Stimulated activated naive CD8-positive, alpha-beta T cell treated with anti-CD3 and anti-CD28 coated beads, Interleukin-15, amount 100 ng/mL, for 72 hours (primary cell): Measurements from ENCODE around the gene PRPH.
"Not testable (repeated sequence)": the region's sequence is repeated elsewhere in the genome, so short reads cannot be mapped to it uniquely, and the experiment has no call there.

Experiments
- ATAC-seq: fragments of 150-1000 bp; cut with Tn5 transposase; 2 replicates; pipeline ENCODE4 v1.10.0; 2021; ENCODE audit warnings: mild to moderate bottlenecking, moderate library complexity
- DNase-seq, 2 donors: peaks; one replicate each; pipeline ENCODE4 v3.0.0; 2021 to 2022
- H3K27ac Mint-ChIP-seq, 2 donors: one replicate each; pipeline ENCODE4 v1.8.0; 2022; ENCODE audit warnings: mild to moderate bottlenecking in 2 of 2, mixed read lengths in 2 of 2, moderate library complexity in 2 of 2
- H3K27me3 Mint-ChIP-seq: one replicate; pipeline ENCODE4 v1.8.0; 2022; ENCODE audit warnings: mixed read lengths
- H3K4me1 Mint-ChIP-seq: one replicate; pipeline ENCODE4 v1.8.0; 2022; ENCODE audit warnings: mild to moderate bottlenecking, mixed read lengths
- H3K4me3 Mint-ChIP-seq, 2 donors: one replicate each; pipeline ENCODE4 v1.8.0; 2022; ENCODE audit warnings: mild to moderate bottlenecking in 2 of 2, mixed read lengths in 2 of 2, moderate library complexity in 1 of 2
- H3K9me3 Mint-ChIP-seq, 2 donors: one replicate each; pipeline ENCODE4 v1.8.0; 2022; ENCODE audit warnings: mixed read lengths in 2 of 2

PRPH gene

DNA sequence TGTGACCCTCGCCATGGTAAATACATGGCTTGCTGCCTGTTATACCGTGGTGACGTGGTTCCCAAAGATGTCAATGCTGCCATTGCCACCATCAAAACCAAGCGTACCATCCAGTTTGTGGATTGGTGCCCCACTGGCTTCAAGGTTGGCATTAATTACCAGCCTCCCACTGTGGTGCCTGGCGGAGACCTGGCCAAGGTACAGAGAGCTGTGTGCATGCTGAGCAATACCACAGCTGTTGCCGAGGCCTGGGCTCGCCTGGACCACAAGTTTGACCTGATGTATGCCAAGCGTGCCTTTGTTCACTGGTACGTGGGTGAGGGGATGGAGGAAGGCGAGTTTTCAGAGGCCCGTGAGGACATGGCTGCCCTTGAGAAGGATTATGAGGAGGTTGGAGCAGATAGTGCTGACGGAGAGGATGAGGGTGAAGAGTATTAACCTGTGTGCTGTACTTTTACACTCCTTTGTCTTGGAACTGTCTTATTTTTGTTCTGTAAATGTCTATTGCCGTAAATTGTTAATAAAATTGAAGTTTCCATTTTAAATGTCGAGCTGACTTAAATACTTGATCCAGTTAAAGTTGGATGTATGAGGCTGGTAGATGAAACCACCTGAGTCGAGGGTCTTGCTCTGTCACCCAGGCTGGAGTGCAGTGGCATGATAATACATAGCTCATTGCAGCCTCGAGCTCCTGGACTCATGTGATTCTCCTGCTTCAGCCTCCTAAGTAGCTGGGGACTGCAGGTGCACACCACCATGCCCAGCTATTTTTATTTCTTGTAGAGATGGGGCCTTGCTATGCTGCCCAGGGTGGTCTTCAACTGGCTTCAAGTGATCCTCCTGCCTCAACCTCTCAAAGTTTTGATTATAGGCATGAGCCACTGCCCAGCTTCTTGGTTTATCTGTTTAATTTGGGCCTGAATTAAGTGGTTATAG lies 21.9 kb upstream of the PRPH start:
- Mint-ChIP-seq H3K27me3 (no peaks in the 10 kb centered on the region), H3K27ac (no peak overlapping the region), H3K4me3 (no peak overlapping the region), H3K4me1 (peaks cover 15% of the 10 kb centered on the region), H3K9me3 (no peaks in the 10 kb centered on the region)
- DNase-seq (no peak), ATAC-seq (no peak)

DNA sequence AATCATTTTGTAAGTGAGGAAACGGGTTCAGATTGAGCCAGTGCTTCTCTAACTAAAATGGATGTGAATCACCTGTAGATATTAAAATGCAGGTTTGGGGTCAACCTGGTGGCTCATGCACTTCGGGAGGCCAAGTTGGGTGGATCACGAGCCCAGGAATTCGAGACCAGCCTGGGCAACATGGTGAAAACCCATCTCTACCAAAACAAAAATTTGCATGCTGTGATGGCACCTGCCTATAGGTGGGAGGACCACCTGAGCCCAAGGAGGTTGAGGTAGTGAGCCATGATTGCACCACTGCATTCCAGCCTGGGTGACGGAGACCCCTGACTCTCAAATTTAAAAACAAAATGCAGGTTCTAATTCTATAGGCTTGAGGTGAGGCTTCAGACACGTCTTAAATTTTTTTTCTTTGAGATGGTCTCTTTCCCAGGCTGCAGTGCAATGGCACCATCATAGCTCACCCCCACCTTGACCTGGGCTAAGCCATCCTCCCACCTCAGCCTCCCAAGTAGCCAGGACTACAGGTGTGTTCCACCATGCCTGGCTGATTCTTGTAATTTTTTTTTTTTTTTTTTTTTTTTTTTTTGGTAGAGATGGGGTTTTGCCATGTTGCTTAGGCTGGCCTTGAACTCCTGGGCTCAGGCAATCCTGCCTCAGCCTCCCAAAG lies 21.1 kb upstream of the PRPH start:
- Mint-ChIP-seq H3K27me3 (peaks cover under 1% of the 10 kb centered on the region), H3K27ac (no peak overlapping the region), H3K9me3 (no peaks in the 10 kb centered on the region), H3K4me1 (peaks cover 9% of the 10 kb centered on the region), H3K4me3 (no peak overlapping the region)
- ATAC-seq: no peak
- DNase-seq: no peak

DNA sequence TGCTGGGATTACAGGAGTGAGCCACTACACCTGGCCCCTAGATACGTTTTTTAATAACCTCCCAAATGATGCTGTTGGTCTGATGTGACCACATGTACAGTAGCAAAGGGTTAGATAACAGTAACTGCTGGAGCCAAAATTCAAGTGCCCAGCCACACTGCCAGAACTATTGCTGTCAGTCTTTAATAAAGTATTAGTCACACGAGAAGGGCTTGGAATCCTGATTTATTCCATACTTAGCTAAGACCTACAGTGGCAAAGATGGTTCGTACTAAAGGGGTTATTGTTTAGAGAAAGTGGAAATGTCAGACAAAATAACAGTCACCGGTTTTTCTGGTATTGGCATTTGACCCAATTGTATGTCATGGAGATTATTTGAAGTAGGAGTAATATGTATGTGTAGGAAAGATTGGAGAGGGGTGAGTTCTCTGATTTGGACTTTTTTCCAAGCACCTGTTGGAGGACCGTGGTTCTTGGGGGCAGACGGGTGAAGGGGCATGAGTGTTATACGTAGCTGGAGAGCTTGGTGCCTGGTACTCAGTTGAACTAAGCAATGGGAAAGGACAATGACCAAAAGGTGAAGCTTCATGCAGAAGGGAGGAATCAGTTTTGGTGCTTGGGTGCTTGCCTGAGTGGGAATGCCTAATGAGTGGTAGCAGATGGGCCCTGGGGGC lies 20.4 kb upstream of the PRPH start:
- Mint-ChIP-seq H3K27ac (no peak overlapping the region), H3K9me3 (no peaks in the 10 kb centered on the region), H3K4me1 (peaks cover 4% of the 10 kb centered on the region), H3K27me3 (peaks cover 7% of the 10 kb centered on the region), H3K4me3 (no peak overlapping the region)
- DNase-seq (no peak), ATAC-seq (no peak)

DNA sequence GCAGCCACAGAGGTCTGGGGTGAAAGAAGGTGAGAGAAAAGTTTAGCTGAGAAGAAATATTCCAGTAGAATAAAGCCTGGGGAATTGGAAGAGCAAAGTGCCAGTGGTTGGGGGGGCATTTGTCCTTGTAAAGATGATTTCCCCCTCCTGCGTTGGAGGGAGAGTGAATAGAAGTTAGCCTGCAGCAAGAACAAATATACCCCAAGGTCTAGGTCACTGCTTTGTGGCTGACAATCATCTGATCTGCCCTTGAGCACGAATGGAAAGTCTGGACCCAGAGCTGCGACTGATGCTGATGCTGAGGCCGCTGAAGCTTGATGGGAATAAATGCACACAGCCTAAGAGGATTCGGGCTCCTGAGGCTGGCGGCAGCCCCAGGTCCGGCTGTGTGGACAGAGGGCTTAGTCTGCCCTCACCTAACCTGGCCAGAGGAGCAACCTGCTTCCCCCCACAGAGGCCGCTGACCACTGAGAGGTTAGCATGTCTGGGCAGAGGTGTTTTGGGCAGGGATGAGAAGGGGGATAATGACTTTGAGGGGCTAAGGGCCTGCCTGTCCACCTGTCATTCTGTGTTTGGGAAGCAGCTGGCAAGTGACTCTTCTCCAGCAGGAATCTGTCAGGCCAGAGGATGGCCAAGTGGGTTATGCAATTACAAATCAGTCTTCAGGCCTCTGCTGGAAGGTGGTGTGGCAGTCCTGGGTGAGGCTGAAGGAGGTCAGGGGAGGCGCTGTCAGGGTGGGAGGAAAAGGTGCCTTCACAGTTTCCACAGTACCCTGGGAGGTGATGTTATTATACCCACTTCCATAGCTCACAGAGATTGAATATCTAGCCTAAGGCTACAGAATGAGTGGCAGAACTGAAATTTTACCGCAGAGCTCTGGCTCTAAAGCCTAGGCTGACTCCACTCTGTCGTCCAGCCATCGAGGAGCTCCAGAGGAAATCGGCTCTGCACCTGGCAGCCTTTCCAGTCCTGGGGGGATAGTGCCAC lies 18.4 kb upstream of the PRPH start:
- no peak overlapping the region for H3K4me3 Mint-ChIP-seq
- peaks cover 24% of the 10 kb centered on the region for H3K27me3 Mint-ChIP-seq
- no peaks in the 10 kb centered on the region for H3K4me1 Mint-ChIP-seq
- no peak overlapping the region for H3K27ac Mint-ChIP-seq
- ATAC-seq (no peak), DNase-seq (no peak)
- H3K9me3 Mint-ChIP-seq: no peaks in the 10 kb centered on the region

DNA sequence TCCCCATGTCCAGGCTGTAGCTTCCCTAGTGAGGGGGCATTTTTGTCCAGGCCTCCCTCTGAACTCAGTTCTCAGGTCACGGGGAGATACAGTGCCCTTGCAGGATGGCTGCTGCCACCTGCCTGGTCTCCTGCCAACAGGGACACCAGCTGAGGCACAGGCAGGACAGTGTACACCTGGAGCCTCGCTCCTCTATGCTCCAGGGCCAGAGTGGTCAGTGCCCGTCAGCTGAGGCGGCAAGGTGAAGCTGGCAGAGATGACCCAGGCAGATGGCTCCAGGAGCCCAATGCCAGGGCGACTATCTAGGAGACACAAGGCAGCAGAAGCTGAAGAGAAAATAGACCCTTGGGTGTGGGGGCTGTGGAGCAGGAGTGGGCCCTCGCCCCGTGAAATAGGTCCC lies 17.5 kb upstream of the PRPH start:
- peak; percentile 31 for ATAC-seq

DNA sequence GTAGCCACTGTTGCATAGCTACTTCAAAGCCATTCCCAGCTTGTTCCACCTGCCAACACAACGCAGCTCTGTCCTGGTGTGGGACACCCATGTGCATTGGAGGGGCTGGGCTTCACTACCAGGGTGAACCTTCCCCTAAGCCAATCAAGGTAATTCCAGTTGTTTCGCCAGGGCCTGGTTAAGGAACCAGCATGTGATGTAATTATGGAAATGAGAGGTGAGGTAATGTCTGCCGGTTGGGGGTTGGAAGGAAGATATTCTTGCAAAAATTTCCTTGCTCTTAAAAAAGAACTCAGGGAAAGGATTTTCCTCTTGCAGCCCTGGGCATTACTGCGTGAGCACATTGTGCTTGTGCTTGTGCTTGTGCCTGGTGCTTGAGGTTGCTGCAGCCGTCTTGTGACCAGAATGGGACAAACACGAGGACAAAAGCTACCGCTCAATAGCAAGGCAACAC lies 15.2 kb upstream of the PRPH start:
- ATAC-seq: no peak
- no peaks in the 10 kb centered on the region for H3K4me1 Mint-ChIP-seq
- H3K27me3 Mint-ChIP-seq: peaks cover 45% of the 10 kb centered on the region
- no peak overlapping the region for H3K4me3 Mint-ChIP-seq
- no peak for DNase-seq
- H3K27ac Mint-ChIP-seq: no peak overlapping the region
- no peaks in the 10 kb centered on the region for H3K9me3 Mint-ChIP-seq

More for the DNA sequence above, 17.5 kb upstream of the PRPH start:
- Mint-ChIP-seq H3K4me3 (no peak overlapping the region), H3K9me3 (no peaks in the 10 kb centered on the region), H3K4me1 (no peaks in the 10 kb centered on the region), H3K27me3 (peaks cover 32% of the 10 kb centered on the region), H3K27ac (no peak overlapping the region)
- DNase-seq: no peak

DNA sequence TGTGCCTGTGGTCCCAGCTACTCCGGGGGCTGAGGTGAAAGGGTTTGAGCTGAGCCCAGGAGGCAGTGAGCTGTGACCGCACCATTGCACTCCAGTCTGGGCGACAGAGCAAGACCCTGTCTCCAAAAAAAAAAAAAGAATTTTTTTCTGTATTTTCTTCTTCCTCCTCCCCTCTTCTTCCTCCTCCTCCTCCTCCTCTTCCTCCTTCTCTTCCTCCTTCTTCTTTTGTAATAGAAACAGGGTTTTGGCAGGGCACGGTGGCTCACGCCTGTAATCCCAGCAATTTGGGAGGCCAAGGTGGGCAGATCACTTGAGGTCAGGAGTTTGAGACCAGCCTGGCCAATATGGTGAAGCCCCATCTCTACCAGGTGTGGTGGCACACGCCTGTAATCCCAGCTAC lies 14.4 kb upstream of the PRPH start:
- H3K4me3 Mint-ChIP-seq, H3K4me1 Mint-ChIP-seq, H3K27ac Mint-ChIP-seq, DNase-seq, H3K9me3 Mint-ChIP-seq, ATAC-seq: not testable (repeated sequence)
- H3K27me3 Mint-ChIP-seq: peaks cover 50% of the 10 kb centered on the region

DNA sequence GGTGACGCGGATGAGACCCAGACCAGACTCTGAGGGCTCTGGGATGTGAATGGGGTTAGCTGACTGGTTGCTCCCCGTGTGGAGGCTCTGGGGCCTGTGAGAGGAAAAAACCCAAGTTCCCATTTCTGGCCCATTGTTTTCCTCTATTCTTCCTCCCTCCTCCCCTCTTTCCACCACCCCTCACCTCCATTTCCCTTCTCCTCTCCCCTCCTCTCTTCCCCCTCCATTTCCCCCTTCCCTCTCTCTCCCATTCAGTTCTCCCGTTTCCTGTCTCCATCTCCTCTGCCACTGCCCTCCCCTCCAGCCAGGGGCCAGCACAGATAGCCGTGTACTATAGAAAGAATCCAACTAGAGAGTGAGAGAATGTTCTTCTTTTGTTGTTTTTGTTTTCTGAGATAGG lies 12.6 kb upstream of the PRPH start:
- Mint-ChIP-seq H3K27ac (no peak overlapping the region), H3K27me3 (peaks cover 60% of the 10 kb centered on the region), H3K4me3 (no peak overlapping the region), H3K4me1 (no peaks in the 10 kb centered on the region), H3K9me3 (no peaks in the 10 kb centered on the region)
- ATAC-seq: no peak
- no peak for DNase-seq

DNA sequence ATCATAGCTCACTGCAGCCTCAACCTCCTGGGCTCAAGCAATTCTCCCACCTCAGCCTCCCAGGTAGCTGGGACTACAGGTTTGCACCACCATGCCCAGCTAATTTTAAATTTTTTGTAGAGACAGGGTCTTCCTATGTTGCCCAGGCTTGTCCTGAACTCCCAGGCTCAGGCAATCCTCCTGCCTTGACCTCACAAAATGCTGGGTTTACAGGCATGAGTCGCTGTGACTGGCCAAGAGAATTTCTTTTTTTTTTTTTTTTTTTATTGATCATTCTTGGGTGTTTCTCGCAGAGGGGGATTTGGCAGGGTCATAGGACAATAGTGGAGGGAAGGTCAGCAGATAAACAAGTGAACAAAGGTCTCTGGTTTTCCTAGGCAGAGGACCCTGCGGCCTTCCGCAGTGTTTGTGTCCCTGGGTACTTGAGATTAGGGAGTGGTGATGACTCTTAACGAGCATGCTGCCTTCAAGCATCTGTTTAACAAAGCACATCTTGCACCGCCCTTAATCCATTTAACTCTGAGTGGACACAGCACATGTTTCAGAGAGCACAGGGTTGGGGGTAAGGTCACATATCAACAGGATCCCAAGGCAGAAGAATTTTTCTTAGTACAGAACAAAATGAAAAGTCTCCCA lies 12.1 kb upstream of the PRPH start:
- peaks cover 65% of the 10 kb centered on the region for H3K27me3 Mint-ChIP-seq
- ATAC-seq, DNase-seq, H3K27ac Mint-ChIP-seq, H3K9me3 Mint-ChIP-seq, H3K4me3 Mint-ChIP-seq, H3K4me1 Mint-ChIP-seq: not testable (repeated sequence)

DNA sequence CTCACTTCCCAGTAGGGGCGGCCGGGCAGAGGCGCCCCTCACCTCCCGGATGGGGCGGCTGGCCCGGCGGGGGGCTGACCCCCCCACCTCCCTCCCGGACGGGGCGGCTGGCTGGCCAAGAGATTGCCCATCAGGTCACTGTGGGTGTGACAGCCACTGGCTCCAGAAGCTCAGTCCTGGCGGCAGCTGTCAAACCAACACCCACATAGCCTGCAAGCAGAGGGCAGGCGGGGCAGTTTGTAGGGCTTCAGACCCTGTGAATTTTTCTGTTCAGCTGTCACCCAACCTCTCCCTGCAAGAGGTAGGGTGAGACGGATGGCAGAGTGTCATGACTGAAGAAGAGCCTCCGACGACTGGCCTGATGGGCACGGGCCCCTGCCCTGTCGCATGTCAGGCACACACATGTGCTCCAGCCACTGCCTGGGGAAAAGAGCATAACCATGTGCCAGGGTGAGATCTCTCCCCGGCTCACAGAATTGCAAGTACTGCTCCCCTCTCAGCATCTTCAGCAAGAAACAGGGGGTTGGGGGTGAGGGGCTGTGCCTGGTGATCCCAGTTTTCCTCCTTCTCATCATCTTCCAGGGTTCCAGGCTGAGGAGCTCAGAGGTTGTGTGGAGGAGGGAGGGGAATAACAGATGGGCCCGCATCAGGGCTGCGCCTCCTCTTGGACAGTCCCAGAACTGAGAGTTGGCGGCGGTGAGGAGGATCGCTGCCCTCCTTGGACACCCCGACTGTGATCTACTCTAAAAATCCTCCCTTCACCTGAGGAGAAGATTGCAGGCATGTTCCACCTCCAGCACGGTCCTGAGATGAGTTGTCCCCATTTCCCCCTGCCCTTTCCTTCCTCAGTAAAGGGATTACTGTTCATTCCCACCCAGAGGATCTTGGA lies 11.2 kb upstream of the PRPH start:
- Mint-ChIP-seq H3K27ac (no peak overlapping the region), H3K27me3 (peaks cover 75% of the 10 kb centered on the region), H3K4me1 (no peaks in the 10 kb centered on the region), H3K9me3 (no peaks in the 10 kb centered on the region), H3K4me3 (no peak overlapping the region)
- no peak for ATAC-seq
- DNase-seq: no peak

DNA sequence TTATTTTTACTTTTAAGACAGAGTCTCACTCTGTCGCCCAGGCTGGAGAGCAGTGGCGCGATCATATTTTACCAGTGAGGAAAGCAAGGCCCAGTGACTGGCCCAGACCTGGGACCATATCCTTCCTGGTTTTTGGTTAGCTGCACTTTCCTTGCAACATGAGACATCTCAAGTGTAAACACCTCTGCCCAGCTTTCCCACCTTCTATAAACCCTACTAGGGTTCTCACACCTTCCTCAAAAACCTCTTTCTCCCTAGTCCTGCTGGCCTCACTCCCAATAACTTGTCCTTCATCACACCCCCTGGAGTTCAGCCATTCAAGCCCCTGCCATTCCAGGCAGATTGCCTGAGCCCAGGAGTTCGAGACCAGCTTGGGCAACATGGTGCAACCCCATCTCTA lies 10.3 kb upstream of the PRPH start:
- Mint-ChIP-seq H3K4me1 (no peaks in the 10 kb centered on the region), H3K27me3 (peaks cover 72% of the 10 kb centered on the region), H3K4me3 (no peak overlapping the region), H3K9me3 (no peaks in the 10 kb centered on the region), H3K27ac (no peak overlapping the region)
- no peak for ATAC-seq
- no peak for DNase-seq

DNA sequence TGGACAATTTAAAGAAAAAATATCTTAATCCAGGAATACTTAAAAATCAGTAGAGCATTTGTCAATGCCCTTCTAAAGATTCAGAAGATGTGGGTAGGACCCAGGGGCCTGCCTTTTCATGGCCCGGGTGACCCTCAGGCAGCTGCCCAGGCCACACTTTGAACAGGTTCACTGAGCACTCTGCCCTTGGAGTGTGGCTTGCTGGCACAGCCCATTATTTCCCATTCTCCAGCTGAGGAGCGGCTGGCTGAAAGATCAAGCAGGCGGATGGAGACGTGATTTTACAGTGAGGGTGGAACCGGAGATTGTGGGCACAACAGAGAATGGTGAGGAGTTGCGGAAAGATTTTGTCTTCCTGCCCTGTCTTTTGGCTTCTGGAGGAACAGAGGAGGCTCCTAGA lies 7.1 kb upstream of the PRPH start:
- no peaks in the 10 kb centered on the region for H3K9me3 Mint-ChIP-seq
- no peak for DNase-seq
- no peak overlapping the region for H3K4me3 Mint-ChIP-seq
- H3K27me3 Mint-ChIP-seq: peaks cover 63% of the 10 kb centered on the region
- peak overlapping the region in 1 of 2 donors; percentile 59 for H3K27ac Mint-ChIP-seq
- ATAC-seq: no peak
- H3K4me1 Mint-ChIP-seq: no peaks in the 10 kb centered on the region

DNA sequence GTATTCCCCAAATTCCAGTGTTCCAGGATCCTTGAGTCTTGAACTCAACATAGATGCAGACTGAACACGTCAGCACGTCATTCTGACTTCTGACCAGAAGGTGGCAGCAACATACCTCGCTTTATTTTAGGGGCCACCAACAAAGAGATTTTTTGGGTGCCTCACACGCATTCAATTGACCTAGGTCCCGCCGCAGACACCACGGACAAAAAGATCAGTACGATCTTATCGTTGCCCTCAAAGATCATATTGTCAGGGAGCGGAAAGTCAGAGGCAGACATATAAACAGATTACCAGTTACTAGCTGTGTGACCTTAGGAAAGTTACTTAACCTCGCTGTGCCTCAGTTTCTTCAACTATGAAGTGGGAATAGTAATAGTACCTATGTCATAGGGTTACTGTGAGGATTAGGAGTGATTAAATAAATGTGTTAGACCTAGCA lies 6.5 kb upstream of the PRPH start:
- H3K4me1 Mint-ChIP-seq: no peaks in the 10 kb centered on the region
- H3K9me3 Mint-ChIP-seq: no peaks in the 10 kb centered on the region
- no peak overlapping the region for H3K4me3 Mint-ChIP-seq
- DNase-seq (peak; percentile 65 to 68), ATAC-seq (peak; percentile 71)
- peaks cover 68% of the 10 kb centered on the region for H3K27me3 Mint-ChIP-seq
- H3K27ac Mint-ChIP-seq: no peak overlapping the region
